Adrenal gland (tissue), 19 donors: ENCODE results near the gene SDCCAG8. TPM values are rescaled to one million over a fixed set of nuclear protein-coding genes. Genes with fewer than 3 reads are reported as not detected.
A peak's percentile ranks its signal among the peaks of the same experiment; 100 is the strongest.
"Not testable (repeated sequence)": the region's sequence is repeated elsewhere in the genome, so short reads cannot be mapped to it uniquely, and the experiment has no call there.

Source experiments
- DNase-seq, 7 donors: peaks; one replicate each; pipeline ENCODE4 v3.0.0-alpha.2; 2019 to 2020
- H3K27ac ChIP-seq, 5 donors: fragments of 200-600 bp; sonication (generic) in 4 of 5; 1 replicate in 3 of 5; 2 replicates in 2 of 5; pipeline versions ENCODE4 v1.5.1 to v1.8.0; 2016 to 2020; ENCODE audit warnings: mild to moderate bottlenecking in 1 of 5
- H3K27me3 ChIP-seq: fragments of 200-600 bp; 2 replicates; pipeline ENCODE4 v1.8.0; 2021
- H3K36me3 ChIP-seq, 2 donors: fragments of 200-600 bp; replicated peaks in 1 of 2; 1 replicate in 1 of 2; 2 replicates in 1 of 2; pipeline versions ENCODE4 v1.5.1 to v1.8.0; 2018 to 2022
- H3K4me1 ChIP-seq, 2 donors: fragments of 200-600 bp; replicated peaks in 1 of 2; 1 replicate in 1 of 2; 2 replicates in 1 of 2; pipeline versions ENCODE4 v1.5.1 to v1.8.0; 2018 to 2021
- H3K4me3 ChIP-seq, 4 donors: fragments of 200-600 bp; sonication (generic) in 3 of 4; one replicate each; pipeline ENCODE4 v1.5.1; 2016 to 2018
- H3K9me3 ChIP-seq, 3 donors: fragments of 200-600 bp; sonication (generic) in 1 of 3; replicated peaks in 1 of 3; 1 replicate in 2 of 3; 2 replicates in 1 of 3; pipeline versions ENCODE4 v1.5.1 to v1.8.0; 2016 to 2021
- CTCF ChIP-seq, 6 experiments: fragments of 450-650 bp in 4 of 6; fragments of 200-600 bp in 2 of 6; sonication (generic) in 1 of 6; IDR thresholded peaks; 1 replicate in 5 of 6; 2 replicates in 1 of 6; pipeline versions ENCODE4 v1.5.1 to v1.8.0; 2016 to 2021; ENCODE audit warnings: antibody characterized with exemption in 6 of 6, mild to moderate bottlenecking in 2 of 6, moderate library complexity in 1 of 6
- POLR2A ChIP-seq, 2 donors: fragments of 450-650 bp; IDR thresholded peaks; one replicate each; pipeline ENCODE4 v1.6.1; 2017; ENCODE audit warnings: antibody characterized with exemption in 2 of 2, mild to moderate bottlenecking in 2 of 2, moderate library complexity in 1 of 2
- WGBS, 4 donors: extraction: QIAGEN DNeasy Blood & Tissue Kit in 2 of 4; methylation state at CpG; one replicate each; pipeline versions ENCODE4 v1.1.5 to v1.1.7; 2013 to 2017; 5-methylcytosine and 5-hydroxymethylcytosine counted together
- intact Hi-C, 2 donors: fragments of 100-400 bp; cut with DNase I; formaldehyde crosslinking; loops; one replicate each; pipeline versions ENCODE4 v1.14.1 to v1.15.0; 2022 to 2023
- long read RNA-seq, 10 donors: library from polyadenylated mRNA in 3 of 10; unstranded in 2 of 10; stranded (forward) in 1 of 10; transcript quantifications; one replicate each; pipeline ENCODE4 v2.0.0 and lab custom pipeline, GENCODE V29; 2021 to 2026
- polyA plus RNA-seq, 3 donors: library from polyadenylated mRNA; stranded (reverse); fragments of 200-250 nt in 2 of 3; fragments of 350-450 nt in 1 of 3; fragmentation: Illumina TruSeq in 1 of 3; extraction: RNeasy Lipid Tissue Mini Kit (QIAGEN cat#74804) in 1 of 3; gene quantifications; one replicate each; pipeline ENCODE4 v1.2.3, GENCODE V29; 2013 to 2014
- total RNA-seq, 9 donors: library from RNA; depleted of rRNA in 4 of 9; stranded (reverse); fragments of >200 nt in 4 of 9; fragments of 120-200 nt in 1 of 9; fragmentation: NEBNext Ultra II Directional in 1 of 9; extraction: Animal tissue kit (Norgen Biotek cat#: 25700) in 1 of 9; gene quantifications; one replicate each; pipeline versions ENCODE4 v1.1.0 to v1.2.4, GENCODE V29; 2013 to 2023
- donor health status: healthy with polysubstance abuse.
- donor health status: Bipolar disorder and iron deficiency.
- donor health status: DM: yes; HTN: yes; CAD: no.
- donor health status: DM: no; HTN: no; CAD: no.
- donor health status: DM: no; HTN: no; CAD: no.
- donor health status: DM: yes; HTN: yes; CAD: no.

Gene SDCCAG8
- total RNA-seq (10 to 100 TPM; 30.0 to 60.9 (median 44.7) TPM), polyA plus RNA-seq (10 to 100 TPM; 22.5 to 59.3 (median 30.5) TPM)
- long read RNA-seq, donor 1, partial matches to known transcripts: 5 of 5 reads
- long read RNA-seq, donor 1, other reads (novel, unspliced or antisense): 0 of 5 reads
- long read RNA-seq, donor 2: 0 reads
- long read RNA-seq, donor 3: 0 reads
- long read RNA-seq, donor 4, partial matches to known transcripts: 18 of 31 reads
- long read RNA-seq, donor 4, other reads (novel, unspliced or antisense): 12 of 31 reads
- long read RNA-seq, donor 5, transcript SDCCAG8-201 (18 exons, 2,567 nt): major isoform, 8 of 34 reads
- long read RNA-seq, donor 5, partial matches to known transcripts: 2 of 34 reads
- long read RNA-seq, donor 5, other reads (novel, unspliced or antisense): 24 of 34 reads
- long read RNA-seq, donor 6, partial matches to known transcripts: 26 of 36 reads
- long read RNA-seq, donor 6, other reads (novel, unspliced or antisense): 10 of 36 reads
- long read RNA-seq, donor 7: 0 reads
- long read RNA-seq, donor 8, partial matches to known transcripts: 0 of 8 reads
- long read RNA-seq, donor 8, other reads (novel, unspliced or antisense): 6 of 8 reads
- long read RNA-seq, donor 9: 0 reads
- long read RNA-seq, donor 10: 0 reads

- H3K27ac ChIP-seq: peak within 1 kb of the TSS; percentile 83 to 99 (median 97)
- peaks cover 27 to 52% of the 10 kb centered on the region in 2 donors for H3K4me1 ChIP-seq
- no peaks in the 10 kb centered on the region for H3K36me3 ChIP-seq
- peak; percentile 98 to 100 (median 99) for DNase-seq
- 0 to 1% (median 0%) methylated on average over 20 to 32 of the region's 32 CpGs for WGBS, 4 donors
- H3K27me3 ChIP-seq: no peaks in the 10 kb centered on the region
- peak within 1 kb of the TSS; percentile 64 to 94 (median 87) for H3K4me3 ChIP-seq
- peak; percentile 71 to 89 for TF ChIP-seq POLR2A (IDR thresholded peaks at IDR 0.05)
- no peak for TF ChIP-seq CTCF (IDR thresholded peaks at IDR 0.05)
- intact Hi-C loops: no loop called here
- H3K9me3 ChIP-seq: no peaks in the 10 kb centered on the region
These were observed at the start of gene SDCCAG8 for GRCh38 chr1:243255791-243256512. Gene SDCCAG8 (plus strand): TSS chr1:243256041. CDS start chr1:243256174, 133 bp downstream.

- H3K9me3 ChIP-seq, H3K27ac ChIP-seq, intact Hi-C loops, H3K27me3 ChIP-seq, H3K4me3 ChIP-seq, H3K36me3 ChIP-seq: not testable (repeated sequence)
- H3K4me1 ChIP-seq: peaks cover 18 to 20% of the 10 kb centered on the region in 2 donors
- DNase-seq: peak in 3 of 7 donors; percentile 15 to 31 (median 28)
- WGBS, 4 donors: 35 to 43% (median 36%) methylated on average over 2 to 3 of the region's 3 CpGs
These were observed 43.9 kb upstream of the SDCCAG8 start for GRCh38 chr1:243211984-243212383.

GRCh38 chr1:243213045-243213787 lies 42.6 kb upstream of the SDCCAG8 start:
- no peak overlapping the region for H3K4me3 ChIP-seq
- no peaks in the 10 kb centered on the region for H3K27me3 ChIP-seq
- DNase-seq: peak in 5 of 7 donors; percentile 31 to 57 (median 38)
- no peaks in the 10 kb centered on the region for H3K36me3 ChIP-seq
- H3K27ac ChIP-seq: peak overlapping the region in 4 of 5 donors; percentile 14 to 74 (median 30)
- H3K4me1 ChIP-seq: peaks cover 18 to 20% of the 10 kb centered on the region in 2 donors
- WGBS, 4 donors: 61 to 66% (median 64%) methylated on average over 4 of the region's 4 CpGs
- no peak for TF ChIP-seq CTCF (IDR thresholded peaks at IDR 0.05)
- TF ChIP-seq POLR2A (IDR thresholded peaks at IDR 0.05): no peak
- intact Hi-C loops: no loop called here
- H3K9me3 ChIP-seq: no peaks in the 10 kb centered on the region

GRCh38 chr1:243215276-243215875 lies 40.5 kb upstream of the SDCCAG8 start:
- H3K36me3 ChIP-seq, H3K27ac ChIP-seq, DNase-seq, intact Hi-C loops, H3K4me3 ChIP-seq, H3K9me3 ChIP-seq, H3K27me3 ChIP-seq: not testable (repeated sequence)
- 85 to 92% (median 89%) methylated on average over 11 to 12 of the region's 12 CpGs for WGBS, 4 donors
- H3K4me1 ChIP-seq: peaks cover 18 to 20% of the 10 kb centered on the region in 2 donors
